GM12878 (cell line): ENCODE results near the gene SEMA5A.

ENCODE experiments used
- BHLHE40 ChIP-seq, 2 experiments: fragments of 450-650 bp in 1 of 2; IDR thresholded peaks; 2 replicates each; pipeline ENCODE4 v1.6.1; 2011 to 2017; ENCODE audit warnings: low read depth in 2 of 2, borderline replicate concordance in 1 of 2, improper control_type of control experiment in 1 of 2, low read length in 1 of 2, mild to moderate bottlenecking in 1 of 2
- BRCA1 ChIP-seq: IDR thresholded peaks from 2 replicates; pipeline ENCODE4 v1.6.1; 2011; ENCODE audit warnings: low read depth, low read length, improper control_type of control experiment
- CEBPB ChIP-seq, 2 experiments: fragments of 150-350 bp in 1 of 2; IDR thresholded peaks; 2 replicates each; pipeline ENCODE4 v1.6.1; 2012 to 2014; ENCODE audit warnings: low read depth in 2 of 2, low read length in 2 of 2, borderline replicate concordance in 1 of 2, inconsistent platforms in 1 of 2
- ELK1 ChIP-seq: IDR thresholded peaks from 2 replicates; pipeline ENCODE4 v1.6.1; 2012; ENCODE audit warnings: low read depth, low read length, improper control_type of control experiment
- RCOR1 ChIP-seq: conservative IDR thresholded peaks from 2 replicates; pipeline ENCODE4 v1.6.1; 2012; ENCODE audit warnings: low read depth, low read length, improper control_type of control experiment
- SMC3 ChIP-seq: IDR thresholded peaks from 2 replicates; pipeline ENCODE4 v1.6.1; 2011; ENCODE audit warnings: low read length, improper control_type of control experiment, borderline replicate concordance
- SREBF2 ChIP-seq: IDR thresholded peaks from 2 replicates; pipeline ENCODE4 v1.6.1; 2012; ENCODE audit warnings: mild to moderate bottlenecking, low read length
- TF ChIP-seq, protein P1 (sequence below): IDR thresholded peaks from 2 replicates; pipeline ENCODE4 v1.6.1; 2011; ENCODE audit warnings: low read depth, low read length, improper control_type of control experiment, borderline replicate concordance
- TF ChIP-seq, protein P2 (sequence below), 3 experiments: IDR thresholded peaks in 2 of 3; conservative IDR thresholded peaks in 1 of 3; 2 replicates each; pipeline ENCODE4 v1.5.1; 2011; ENCODE audit warnings: low read depth in 3 of 3, low read length in 3 of 3, mild to moderate bottlenecking in 3 of 3, control low read depth in 2 of 3, moderate library complexity in 2 of 3, inconsistent platforms in 1 of 3, mixed read lengths in 1 of 3; ENCODE audit not compliant: control insufficient read depth in 2 of 3, insufficient read depth in 1 of 3; ENCODE audit errors: extremely low read depth in 1 of 3

GRCh38 chr5:9343146-9343850 lies 202.6 kb downstream of the SEMA5A start:
- TF ChIP-seq ELK1 (no peak), BHLHE40 (IDR thresholded peaks at IDR 0.05; ENCODE audit: borderline replicate concordance in 1 of 2, low read depth in 2 of 2, low read length in 1 of 2) (no peak), SMC3 (no peak), SREBF2 (no peak), RCOR1 (no peak), BRCA1 (no peak), CEBPB (IDR thresholded peaks at IDR 0.05; ENCODE audit: borderline replicate concordance in 1 of 2, low read depth in 2 of 2, low read length in 2 of 2) (no peak)
- TF ChIP-seq, protein P1, sequence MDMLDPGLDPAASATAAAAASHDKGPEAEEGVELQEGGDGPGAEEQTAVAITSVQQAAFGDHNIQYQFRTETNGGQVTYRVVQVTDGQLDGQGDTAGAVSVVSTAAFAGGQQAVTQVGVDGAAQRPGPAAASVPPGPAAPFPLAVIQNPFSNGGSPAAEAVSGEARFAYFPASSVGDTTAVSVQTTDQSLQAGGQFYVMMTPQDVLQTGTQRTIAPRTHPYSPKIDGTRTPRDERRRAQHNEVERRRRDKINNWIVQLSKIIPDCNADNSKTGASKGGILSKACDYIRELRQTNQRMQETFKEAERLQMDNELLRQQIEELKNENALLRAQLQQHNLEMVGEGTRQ: no peak
- TF ChIP-seq, protein P2, sequence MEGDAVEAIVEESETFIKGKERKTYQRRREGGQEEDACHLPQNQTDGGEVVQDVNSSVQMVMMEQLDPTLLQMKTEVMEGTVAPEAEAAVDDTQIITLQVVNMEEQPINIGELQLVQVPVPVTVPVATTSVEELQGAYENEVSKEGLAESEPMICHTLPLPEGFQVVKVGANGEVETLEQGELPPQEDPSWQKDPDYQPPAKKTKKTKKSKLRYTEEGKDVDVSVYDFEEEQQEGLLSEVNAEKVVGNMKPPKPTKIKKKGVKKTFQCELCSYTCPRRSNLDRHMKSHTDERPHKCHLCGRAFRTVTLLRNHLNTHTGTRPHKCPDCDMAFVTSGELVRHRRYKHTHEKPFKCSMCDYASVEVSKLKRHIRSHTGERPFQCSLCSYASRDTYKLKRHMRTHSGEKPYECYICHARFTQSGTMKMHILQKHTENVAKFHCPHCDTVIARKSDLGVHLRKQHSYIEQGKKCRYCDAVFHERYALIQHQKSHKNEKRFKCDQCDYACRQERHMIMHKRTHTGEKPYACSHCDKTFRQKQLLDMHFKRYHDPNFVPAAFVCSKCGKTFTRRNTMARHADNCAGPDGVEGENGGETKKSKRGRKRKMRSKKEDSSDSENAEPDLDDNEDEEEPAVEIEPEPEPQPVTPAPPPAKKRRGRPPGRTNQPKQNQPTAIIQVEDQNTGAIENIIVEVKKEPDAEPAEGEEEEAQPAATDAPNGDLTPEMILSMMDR (IDR thresholded peaks at IDR 0.05 in 2 of 3, conservative IDR thresholded peaks at IDR 0.05 in 1 of 3; ENCODE audit: control insufficient read depth in 2 of 3, extremely low read depth in 1 of 3, insufficient read depth in 1 of 3, low read depth in 3 of 3, low read length in 3 of 3): no peak
